HEK293T (cell line): ENCODE results near the gene GID8.

Experiments used
- ARNT ChIP-seq: fragments of 450-650 bp; IDR thresholded peaks from 2 replicates; pipeline ENCODE4 v1.6.1; 2017; ENCODE audit warnings: mild to moderate bottlenecking
- BHLHE40 ChIP-seq: fragments of 450-650 bp; IDR thresholded peaks from 2 replicates; pipeline ENCODE4 v1.6.1; 2016; ENCODE audit warnings: mild to moderate bottlenecking, moderate library complexity, borderline replicate concordance
- CTBP1 ChIP-seq: fragments of 450-650 bp; IDR thresholded peaks from 2 replicates; pipeline ENCODE4 v1.6.1; 2016; ENCODE audit warnings: borderline replicate concordance
- ELF4 ChIP-seq: fragments of 450-650 bp; IDR thresholded peaks from 2 replicates; pipeline ENCODE4 v1.6.1; 2017; ENCODE audit warnings: antibody characterized with exemption
- FOXA1 ChIP-seq: fragments of 450-650 bp; IDR thresholded peaks from 2 replicates; pipeline ENCODE4 v1.6.1; 2016; ENCODE audit warnings: mild to moderate bottlenecking
- FOXK2 ChIP-seq: fragments of 450-650 bp; IDR thresholded peaks from 2 replicates; pipeline ENCODE4 v1.6.1; 2016; ENCODE audit warnings: mild to moderate bottlenecking
- FOXM1 ChIP-seq: fragments of 450-650 bp; IDR thresholded peaks from 2 replicates; pipeline ENCODE4 v1.6.1; 2017; ENCODE audit warnings: mild to moderate bottlenecking, borderline replicate concordance
- L3MBTL2 ChIP-seq: fragments of 450-650 bp; conservative IDR thresholded peaks from 2 replicates; pipeline ENCODE4 v1.6.1; 2016; ENCODE audit warnings: mild to moderate bottlenecking
- NFRKB ChIP-seq: fragments of 450-650 bp; IDR thresholded peaks from 2 replicates; pipeline ENCODE4 v1.6.1; 2016; ENCODE audit warnings: mild to moderate bottlenecking, moderate library complexity
- SP1 ChIP-seq: fragments of 450-650 bp; IDR thresholded peaks from 2 replicates; pipeline ENCODE4 v1.6.1; 2017
- SUZ12 ChIP-seq: fragments of 450-650 bp; IDR thresholded peaks from 2 replicates; pipeline ENCODE4 v1.6.1; 2016; ENCODE audit warnings: mild to moderate bottlenecking
- TARDBP ChIP-seq: fragments of 450-650 bp; IDR thresholded peaks from 2 replicates; pipeline ENCODE4 v1.6.1; 2016
- ZNF384 ChIP-seq: fragments of 450-650 bp; IDR thresholded peaks from 2 replicates; pipeline ENCODE4 v1.6.1; 2016
- TF ChIP-seq, protein P1 (sequence below): fragments of 450-650 bp; IDR thresholded peaks from 2 replicates; pipeline ENCODE4 v1.6.1; 2016

DNA sequence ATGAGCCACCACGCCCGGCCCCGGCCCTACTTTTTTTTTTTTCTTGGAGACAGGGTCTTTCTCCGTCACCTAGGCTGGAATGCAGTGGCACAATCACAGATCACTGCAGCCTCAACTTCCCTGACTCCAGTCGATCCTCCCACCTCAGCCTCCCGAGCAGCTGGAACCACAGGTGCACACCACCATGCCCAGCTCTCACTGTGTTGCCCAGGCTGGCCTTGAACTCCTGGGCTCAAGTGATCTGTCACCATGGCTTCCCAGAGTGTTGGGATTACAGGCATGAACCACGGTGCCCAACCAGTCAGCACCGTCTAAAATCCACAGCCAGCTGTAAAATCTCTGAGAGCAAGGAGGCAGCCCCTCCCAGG is 32.0 kb downstream of the GID8 start:
- TF ChIP-seq SUZ12: no peak
- no peak for TF ChIP-seq CTBP1
- TF ChIP-seq SP1: no peak
- TF ChIP-seq TARDBP: no peak
- TF ChIP-seq ARNT: no peak
- no peak for TF ChIP-seq BHLHE40
- TF ChIP-seq ZNF384: no peak
- no peak for TF ChIP-seq FOXM1
- TF ChIP-seq NFRKB: no peak
- no peak for TF ChIP-seq FOXA1
- no peak for TF ChIP-seq ELF4
- no peak for TF ChIP-seq FOXK2
- no peak for TF ChIP-seq L3MBTL2
- TF ChIP-seq, protein P1, sequence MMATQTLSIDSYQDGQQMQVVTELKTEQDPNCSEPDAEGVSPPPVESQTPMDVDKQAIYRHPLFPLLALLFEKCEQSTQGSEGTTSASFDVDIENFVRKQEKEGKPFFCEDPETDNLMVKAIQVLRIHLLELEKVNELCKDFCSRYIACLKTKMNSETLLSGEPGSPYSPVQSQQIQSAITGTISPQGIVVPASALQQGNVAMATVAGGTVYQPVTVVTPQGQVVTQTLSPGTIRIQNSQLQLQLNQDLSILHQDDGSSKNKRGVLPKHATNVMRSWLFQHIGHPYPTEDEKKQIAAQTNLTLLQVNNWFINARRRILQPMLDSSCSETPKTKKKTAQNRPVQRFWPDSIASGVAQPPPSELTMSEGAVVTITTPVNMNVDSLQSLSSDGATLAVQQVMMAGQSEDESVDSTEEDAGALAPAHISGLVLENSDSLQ: no peak
